HFF-Myc (cell line): ENCODE data around the gene PDE6C.
"Not testable (repeated sequence)": the region's sequence is repeated elsewhere in the genome, so short reads cannot be mapped to it uniquely, and the experiment has no call there.

Experiments
- DNase-seq: peaks from one replicate; pipeline ENCODE4 v3.0.0-alpha.2; 2011; ENCODE audit warnings: low read depth; ENCODE audit errors: extremely low read depth
- H3K4me3 ChIP-seq: replicated peaks from 2 replicates; pipeline ENCODE4 v1.5.1; 2011; ENCODE audit warnings: low read depth, mild to moderate bottlenecking, control low read depth, low read length
- TF ChIP-seq, protein P1 (sequence below): IDR thresholded peaks from 2 replicates; pipeline ENCODE4 v1.5.1; 2012; ENCODE audit warnings: mild to moderate bottlenecking, low read depth, low read length, control low read depth; ENCODE audit errors: missing control alignments

The PDE6C gene

GRCh38 chr10:93687737-93688136, 75.4 kb downstream of the PDE6C start:
- H3K4me3 ChIP-seq = no peak overlapping the region
- no peak for DNase-seq
- TF ChIP-seq, protein P1, sequence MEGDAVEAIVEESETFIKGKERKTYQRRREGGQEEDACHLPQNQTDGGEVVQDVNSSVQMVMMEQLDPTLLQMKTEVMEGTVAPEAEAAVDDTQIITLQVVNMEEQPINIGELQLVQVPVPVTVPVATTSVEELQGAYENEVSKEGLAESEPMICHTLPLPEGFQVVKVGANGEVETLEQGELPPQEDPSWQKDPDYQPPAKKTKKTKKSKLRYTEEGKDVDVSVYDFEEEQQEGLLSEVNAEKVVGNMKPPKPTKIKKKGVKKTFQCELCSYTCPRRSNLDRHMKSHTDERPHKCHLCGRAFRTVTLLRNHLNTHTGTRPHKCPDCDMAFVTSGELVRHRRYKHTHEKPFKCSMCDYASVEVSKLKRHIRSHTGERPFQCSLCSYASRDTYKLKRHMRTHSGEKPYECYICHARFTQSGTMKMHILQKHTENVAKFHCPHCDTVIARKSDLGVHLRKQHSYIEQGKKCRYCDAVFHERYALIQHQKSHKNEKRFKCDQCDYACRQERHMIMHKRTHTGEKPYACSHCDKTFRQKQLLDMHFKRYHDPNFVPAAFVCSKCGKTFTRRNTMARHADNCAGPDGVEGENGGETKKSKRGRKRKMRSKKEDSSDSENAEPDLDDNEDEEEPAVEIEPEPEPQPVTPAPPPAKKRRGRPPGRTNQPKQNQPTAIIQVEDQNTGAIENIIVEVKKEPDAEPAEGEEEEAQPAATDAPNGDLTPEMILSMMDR = no peak

GRCh38 chr10:93695740-93696139, 83.4 kb downstream of the PDE6C start:
- H3K4me3 ChIP-seq = no peak overlapping the region
- TF ChIP-seq, protein P1 = no peak
- DNase-seq = no peak

DNA sequence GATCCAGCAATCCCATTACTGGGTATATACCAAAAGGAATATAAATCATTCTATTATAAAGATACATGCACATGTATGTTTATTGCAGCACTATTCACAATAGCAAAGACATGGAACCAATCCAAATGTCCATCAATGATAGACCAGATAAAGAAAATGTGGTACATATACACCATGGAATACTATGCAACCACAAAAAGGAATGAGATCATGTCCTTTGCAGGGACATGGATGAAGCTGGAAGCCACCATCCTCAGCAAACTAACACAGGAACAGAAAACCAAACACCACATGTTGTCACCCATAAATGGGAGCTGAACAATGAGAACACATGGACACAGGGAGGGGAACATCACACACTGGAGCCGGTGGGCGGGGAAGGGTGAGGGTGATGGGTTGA, 84.2 kb downstream of the PDE6C start:
- H3K4me3 ChIP-seq, DNase-seq: not testable (repeated sequence)

DNA sequence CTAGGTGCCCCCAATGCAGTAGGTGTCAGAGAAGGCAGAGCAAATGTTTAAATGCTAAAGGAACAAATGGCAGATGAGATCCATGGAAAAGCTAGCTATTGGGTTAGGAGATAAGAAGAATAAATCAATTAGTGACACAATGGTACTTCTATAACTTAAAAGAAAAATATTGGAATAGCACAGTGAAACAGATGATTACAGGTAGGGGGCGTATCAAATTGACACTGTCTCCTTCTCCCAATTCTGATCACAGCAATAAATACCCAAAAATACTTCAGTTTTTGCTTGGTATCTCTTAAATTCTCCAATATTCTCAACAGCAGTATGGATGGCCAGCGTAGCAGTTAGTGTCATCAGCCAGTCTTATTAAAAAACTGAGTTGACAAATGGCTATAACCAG, 84.9 kb downstream of the PDE6C start:
- DNase-seq = no peak
- H3K4me3 ChIP-seq = no peak overlapping the region
- TF ChIP-seq, protein P1 = no peak

GRCh38 chr10:93701866-93702209, 89.5 kb downstream of the PDE6C start:
- H3K4me3 ChIP-seq = peak overlapping the region; percentile 78
- TF ChIP-seq, protein P1 = no peak
- DNase-seq = no peak

GRCh38 chr10:93702210-93703001, 90.1 kb downstream of the PDE6C start, which contains the start of gene FRA10AC1:
FRA10AC1 (minus strand) TSS chr10:93702592; CDS start chr10:93700106, 2,486 bp downstream.
- TF ChIP-seq, protein P1 = peak; percentile 19
- DNase-seq = peak; percentile 68
- peak within 1 kb of the TSS; percentile 78 for H3K4me3 ChIP-seq

DNA sequence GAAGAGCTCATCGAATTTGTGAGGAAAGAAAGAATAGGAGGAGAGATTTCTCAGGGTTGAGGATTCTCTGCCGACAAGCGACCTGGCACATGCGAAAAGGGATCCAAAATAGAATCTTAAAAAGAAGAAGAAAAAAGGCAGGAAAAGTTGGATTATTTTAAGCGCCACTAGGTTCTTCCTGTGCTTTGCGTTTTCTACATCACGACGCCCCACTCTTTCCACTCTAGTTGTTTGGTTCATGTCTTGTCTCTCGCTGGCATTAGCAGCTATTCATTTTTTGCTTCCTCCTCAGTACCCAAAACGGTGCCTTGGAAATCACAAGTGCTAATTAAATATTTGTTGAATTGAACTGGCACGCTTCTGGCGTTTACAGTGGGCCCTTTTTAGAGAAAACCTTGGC, 90.7 kb downstream of the PDE6C start:
- TF ChIP-seq, protein P1 = no peak
- no peak for DNase-seq
- H3K4me3 ChIP-seq = peak overlapping the region; percentile 78
